Measurements from ENCODE around the gene MUTYH. TPM values are rescaled to one million over a fixed set of nuclear protein-coding genes. Genes with fewer than 3 reads are reported as not detected.

MUTYH gene
- total and polyA plus RNA-seq, 2 experiments from 2014 or later, result 27.1 to 35.6 TPM

DNA sequence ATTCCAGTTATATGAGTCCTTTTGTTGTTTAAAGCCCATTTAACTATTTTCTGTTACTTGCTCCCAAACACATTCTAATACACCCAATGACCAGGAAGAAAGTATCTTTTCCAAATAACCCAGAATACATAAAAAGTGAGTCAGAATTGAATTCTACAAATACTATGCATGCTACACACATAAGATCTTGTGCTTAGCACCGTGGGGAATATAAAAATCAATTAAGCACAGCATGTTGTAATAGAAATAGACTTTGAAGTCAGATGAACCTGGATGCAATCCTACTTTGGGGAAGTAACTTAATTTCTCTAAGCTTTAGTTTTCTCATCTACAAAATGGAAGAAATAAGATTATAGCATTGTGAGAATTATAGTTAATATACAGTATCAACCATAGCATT, 40.5 kb upstream of the MUTYH start:
- no peak for DNase-seq (ENCODE audit: low read depth in 1 of 2, low spot score in 1 of 2)
- no peaks in the 10 kb centered on the region for H3K27me3 ChIP-seq

GRCh38 chr1:45380125-45380524, 39.9 kb upstream of the MUTYH start:
- no peak for DNase-seq (ENCODE audit: low read depth in 1 of 2, low spot score in 1 of 2)
- Histone ChIP-seq H3K4me3 (no peak overlapping the region), H3K27ac (no peak overlapping the region), H3K27me3 (no peaks in the 10 kb centered on the region), H3K36me3 (no peaks in the 10 kb centered on the region), H3K4me1 (ENCODE audit: low read depth) (no peaks in the 10 kb centered on the region), H3K9me3 (ENCODE audit: low read depth) (no peaks in the 10 kb centered on the region)
- no peak for TF ChIP-seq CTCF (IDR thresholded peaks at IDR 0.05; ENCODE audit: low read depth, low read length)

More for the DNA sequence above, 40.5 kb upstream of the MUTYH start:
- H3K9me3 ChIP-seq (ENCODE audit: low read depth), result no peaks in the 10 kb centered on the region
- H3K27ac ChIP-seq, result no peak overlapping the region
- no peak for TF ChIP-seq CTCF (IDR thresholded peaks at IDR 0.05; ENCODE audit: low read depth, low read length)
- H3K4me1 ChIP-seq (ENCODE audit: low read depth), result no peaks in the 10 kb centered on the region
- H3K36me3 ChIP-seq, result no peaks in the 10 kb centered on the region
- H3K4me3 ChIP-seq, result no peak overlapping the region

DNA sequence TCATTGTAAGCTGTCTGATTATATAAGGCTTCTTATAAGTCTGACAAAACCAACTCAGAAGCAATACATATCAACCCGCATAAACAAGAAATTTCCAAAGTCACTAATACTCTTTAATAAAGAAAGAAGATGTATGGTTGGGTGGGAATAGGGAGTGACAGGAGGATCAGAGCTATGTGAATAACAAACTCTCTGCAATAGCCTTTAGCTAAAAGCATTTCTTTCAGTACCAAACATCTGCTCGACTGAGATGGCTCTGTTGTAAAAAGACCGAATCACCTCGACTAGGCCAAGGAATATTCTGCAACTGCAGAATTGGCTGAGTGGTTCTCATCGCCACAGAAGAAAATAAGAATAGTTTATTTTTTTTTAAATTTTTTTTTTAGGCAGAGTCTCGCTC, 39.3 kb upstream of the MUTYH start:
- H3K36me3 ChIP-seq, result no peaks in the 10 kb centered on the region
- no peaks in the 10 kb centered on the region for H3K9me3 ChIP-seq (ENCODE audit: low read depth)
- DNase-seq (ENCODE audit: low read depth in 1 of 2, low spot score in 1 of 2), result no peak
- no peaks in the 10 kb centered on the region for H3K27me3 ChIP-seq
- no peak overlapping the region for H3K4me3 ChIP-seq
- H3K27ac ChIP-seq, result no peak overlapping the region
- H3K4me1 ChIP-seq (ENCODE audit: low read depth), result no peaks in the 10 kb centered on the region
- TF ChIP-seq CTCF (IDR thresholded peaks at IDR 0.05; ENCODE audit: low read depth, low read length), result no peak

DNA sequence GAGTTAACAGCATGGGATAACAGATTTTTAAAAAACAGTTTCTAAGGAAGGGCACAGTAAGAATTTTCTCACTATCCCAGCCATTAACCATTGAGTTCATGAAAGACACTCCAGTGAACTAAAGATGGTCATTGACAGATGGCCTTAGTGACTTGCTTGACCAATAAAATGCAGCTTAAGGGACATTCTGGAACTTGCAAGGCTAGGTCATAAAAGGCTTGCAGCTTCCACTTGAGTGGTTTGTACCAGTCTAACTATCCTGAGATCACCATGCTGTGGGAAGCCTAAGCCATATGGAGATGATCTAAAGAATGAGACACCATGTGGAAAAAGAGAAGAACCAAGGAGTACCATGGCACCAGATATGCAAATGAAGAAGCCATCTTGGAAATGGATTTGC, 37.9 kb upstream of the MUTYH start:
- no peak for TF ChIP-seq CTCF (IDR thresholded peaks at IDR 0.05; ENCODE audit: low read depth, low read length)
- DNase-seq (ENCODE audit: low read depth in 1 of 2, low spot score in 1 of 2), result no peak
- H3K4me3 ChIP-seq, result no peak overlapping the region
- H3K27me3 ChIP-seq, result no peaks in the 10 kb centered on the region
- no peaks in the 10 kb centered on the region for H3K9me3 ChIP-seq (ENCODE audit: low read depth)
- no peak overlapping the region for H3K27ac ChIP-seq
- no peaks in the 10 kb centered on the region for H3K4me1 ChIP-seq (ENCODE audit: low read depth)
- no peaks in the 10 kb centered on the region for H3K36me3 ChIP-seq

GRCh38 chr1:45375104-45376090, 35.2 kb upstream of the MUTYH start:
- no peak overlapping the region for H3K27ac ChIP-seq
- DNase-seq (ENCODE audit: low read depth in 1 of 2, low spot score in 1 of 2), result no peak
- no peak overlapping the region for H3K4me3 ChIP-seq
- peaks cover 2% of the 10 kb centered on the region for H3K4me1 ChIP-seq (ENCODE audit: low read depth)
- H3K9me3 ChIP-seq (ENCODE audit: low read depth), result no peaks in the 10 kb centered on the region
- H3K27me3 ChIP-seq, result no peaks in the 10 kb centered on the region
- no peaks in the 10 kb centered on the region for H3K36me3 ChIP-seq
- no peak for TF ChIP-seq CTCF (IDR thresholded peaks at IDR 0.05; ENCODE audit: low read depth, low read length)
